OCI-LY3 (cell line): Measurements from ENCODE around the gene PRSS27.

Experiments used
- H2AFZ ChIP-seq: fragments of 200-600, 300-600 bp; shearing (Covaris generic); 2 replicates; pipeline ENCODE4 v1.6.0; 2014; ENCODE audit warnings: antibody characterized with exemption, low read depth, low read length
- H3K27ac ChIP-seq: fragments of 200-600, 300-600 bp; sonication (generic); 2 replicates; pipeline ENCODE4 v1.5.1; 2014; ENCODE audit warnings: mild to moderate bottlenecking, low read length, moderate library complexity, mixed read lengths
- H3K27me3 ChIP-seq: fragments of 200-600, 300-600 bp; sonication (generic); 2 replicates; pipeline ENCODE4 v1.6.1; 2014; ENCODE audit warnings: low read depth, low read length, mixed read lengths
- H3K36me3 ChIP-seq: fragments of 200-600, 300-600 bp; sonication (generic); replicated peaks from 2 replicates; pipeline ENCODE3; 2014; ENCODE audit warnings: low read depth, low read length, mixed read lengths
- H3K4me1 ChIP-seq: fragments of 300-600, 200-600 bp; sonication (generic); 2 replicates; pipeline ENCODE4 v1.6.1; 2014; ENCODE audit warnings: low read length, mixed read lengths
- H3K4me2 ChIP-seq: fragments of 200-600, 300-600 bp; sonication (generic); 2 replicates; pipeline ENCODE4 v1.6.1; 2014; ENCODE audit warnings: low read length, mixed read lengths
- H3K4me3 ChIP-seq: fragments of 300-600, 200-600 bp; sonication (generic); 2 replicates; pipeline ENCODE4 v1.5.1; 2014; ENCODE audit warnings: antibody characterized with exemption, mild to moderate bottlenecking, low read length, moderate library complexity
- H3K79me2 ChIP-seq: fragments of 300-600, 200-600 bp; shearing (Covaris generic); 2 replicates; pipeline ENCODE4 v1.6.1; 2014; ENCODE audit warnings: mild to moderate bottlenecking, low read length, mixed read lengths
- H3K9ac ChIP-seq: fragments of 300-600, 200-600 bp; shearing (Covaris generic); 2 replicates; pipeline ENCODE4 v1.6.0; 2014; ENCODE audit warnings: mild to moderate bottlenecking, low read length, moderate library complexity
- H3K9me3 ChIP-seq: fragments of 200-600, 300-600 bp; shearing (Covaris generic); 2 replicates; pipeline ENCODE4 v1.6.1; 2014; ENCODE audit warnings: low read length, mixed read lengths; ENCODE audit not compliant: insufficient read depth
- H4K20me1 ChIP-seq: fragments of 200-600, 300-600 bp; sonication (generic); 2 replicates; pipeline ENCODE4 v1.6.1; 2016; ENCODE audit warnings: low read length, mixed read lengths; ENCODE audit not compliant: insufficient read depth
- CTCF ChIP-seq: fragments of 200-600, 300-600 bp; sonication (generic); IDR thresholded peaks from 2 replicates; pipeline ENCODE4 v1.5.1; 2014; ENCODE audit warnings: antibody characterized with exemption, low read length, low read depth
- EZH2phosphoT487 ChIP-seq: fragments of 200-600 bp; shearing (Covaris generic); IDR thresholded peaks from 2 replicates; pipeline ENCODE4 v1.6.1; 2018; ENCODE audit warnings: antibody characterized with exemption, mixed run types, low read depth

The PRSS27 gene

GRCh38 chr16:2720064-2720457 lies at the start of gene PRSS27:
Gene PRSS27 (minus strand): TSS chr16:2720224. CDS start chr16:2720160, 64 bp downstream.
- Histone ChIP-seq H3K4me1 (peaks cover 8% of the 10 kb centered on the region), H3K27ac (peak within 1 kb of the TSS; percentile 69), H3K4me3 (peak within 1 kb of the TSS; percentile 94), H3K9me3 (no peaks in the 10 kb centered on the region), H3K9ac (peak within 1 kb of the TSS; percentile 78), H2AFZ (no peak within 1 kb of the TSS), H3K4me2 (peak within 1 kb of the TSS; percentile 54), H4K20me1 (no peaks in the 10 kb centered on the region), H3K79me2 (0 out of 2 replicates have a peak, but pooled peaks cover 5% of the 10 kb centered on the region), H3K36me3 (no peaks in the 10 kb centered on the region), H3K27me3 (peaks cover 6% of the 10 kb centered on the region; the same call in 1 of the 2 replicates)
- TF ChIP-seq EZH2phosphoT487: no peak
- no peak for TF ChIP-seq CTCF

DNA sequence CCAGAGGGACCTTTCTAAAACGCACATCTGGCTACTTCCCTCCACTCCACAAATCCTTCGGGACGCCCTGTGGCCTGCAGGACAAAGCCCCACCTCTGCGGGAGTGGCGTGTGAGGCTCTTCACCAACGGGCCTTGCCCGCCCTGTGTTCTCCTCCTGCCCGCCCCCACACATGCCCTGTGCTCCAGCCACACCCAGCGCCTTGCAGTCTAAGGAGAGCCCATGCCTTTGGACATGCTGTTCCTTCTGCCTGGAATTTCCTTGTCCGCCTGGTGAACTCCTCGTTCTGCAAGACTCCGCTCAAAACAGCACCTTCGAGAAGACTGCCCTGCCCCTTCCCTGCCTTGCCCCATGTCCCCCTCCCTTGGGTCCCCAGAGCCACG lies 49.6 kb upstream of the PRSS27 start:
- no peak overlapping the region for H3K9ac ChIP-seq
- H3K4me1 ChIP-seq: no peaks in the 10 kb centered on the region

GRCh38 chr16:2769100-2769529 lies 49.1 kb upstream of the PRSS27 start:
- H3K9me3 ChIP-seq: no peaks in the 10 kb centered on the region
- no peak overlapping the region for H3K4me2 ChIP-seq
- peaks cover 81% of the 10 kb centered on the region for H3K79me2 ChIP-seq

More for the DNA sequence above, 49.6 kb upstream of the PRSS27 start:
- no peaks in the 10 kb centered on the region for H3K27me3 ChIP-seq
- no peak overlapping the region for H3K4me2 ChIP-seq
- TF ChIP-seq EZH2phosphoT487 (no peak), CTCF (no peak)
- no peak overlapping the region for H3K27ac ChIP-seq
- no peaks in the 10 kb centered on the region for H3K9me3 ChIP-seq
- H4K20me1 ChIP-seq: peaks cover 63% of the 10 kb centered on the region
- no peak overlapping the region for H2AFZ ChIP-seq
- peaks cover 74% of the 10 kb centered on the region for H3K36me3 ChIP-seq
- H3K4me3 ChIP-seq: no peak overlapping the region
- peaks cover 76% of the 10 kb centered on the region for H3K79me2 ChIP-seq

DNA sequence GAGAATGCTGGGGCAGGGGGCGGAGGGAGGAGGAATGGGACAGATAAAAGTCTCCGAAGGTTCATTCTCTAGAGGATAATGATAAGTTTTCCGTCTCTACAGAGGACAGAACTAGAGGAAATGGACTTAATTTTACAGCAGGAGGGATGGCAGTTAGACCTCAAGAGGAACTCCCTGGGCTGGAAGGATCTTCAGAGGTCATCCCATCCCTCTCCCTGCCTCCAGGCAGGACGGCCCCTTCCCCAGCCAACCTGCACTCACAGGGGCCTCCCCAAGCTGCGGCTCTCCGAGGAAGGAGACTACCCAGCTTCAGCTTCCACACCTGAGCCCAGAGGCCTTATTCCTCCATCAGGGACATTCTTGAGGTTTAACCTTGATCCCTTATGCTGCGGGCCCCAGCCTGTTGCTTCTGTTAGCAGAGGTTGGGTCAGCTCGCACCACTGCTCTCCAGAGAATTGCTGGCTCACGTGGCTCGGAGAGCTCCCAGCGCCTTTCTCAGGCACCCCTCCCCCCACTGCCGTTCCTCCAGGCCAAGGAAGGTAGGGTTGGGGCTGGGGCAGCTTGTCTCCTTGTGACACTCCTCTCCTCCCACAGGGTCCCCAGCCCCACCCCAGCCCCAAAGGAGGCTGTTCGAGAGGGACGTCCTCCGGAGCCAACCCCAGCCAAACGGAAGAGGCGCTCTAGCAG lies 48.5 kb upstream of the PRSS27 start:
- Histone ChIP-seq H3K9ac (no peak overlapping the region), H4K20me1 (peaks cover 73% of the 10 kb centered on the region), H3K27me3 (no peaks in the 10 kb centered on the region), H2AFZ (no peak overlapping the region), H3K27ac (no peak overlapping the region), H3K79me2 (peaks cover 86% of the 10 kb centered on the region), H3K9me3 (no peaks in the 10 kb centered on the region), H3K4me2 (no peak overlapping the region), H3K36me3 (peaks cover 83% of the 10 kb centered on the region), H3K4me1 (no peaks in the 10 kb centered on the region), H3K4me3 (no peak overlapping the region)
- TF ChIP-seq EZH2phosphoT487 (no peak), CTCF (no peak)

More at GRCh38 chr16:2769100-2769529, 49.1 kb upstream of the PRSS27 start:
- Histone ChIP-seq H3K9ac (no peak overlapping the region), H3K27ac (no peak overlapping the region), H3K36me3 (peaks cover 80% of the 10 kb centered on the region), H3K4me3 (no peak overlapping the region), H3K27me3 (no peaks in the 10 kb centered on the region), H2AFZ (no peak overlapping the region), H4K20me1 (peaks cover 68% of the 10 kb centered on the region), H3K4me1 (no peaks in the 10 kb centered on the region)
- TF ChIP-seq EZH2phosphoT487 (no peak), CTCF (no peak)
